Heart left ventricle (tissue), 16 donors: ENCODE data around the gene IQSEC1. TPM values are rescaled to one million over a fixed set of nuclear protein-coding genes. Genes with fewer than 3 reads are reported as not detected.

Source experiments
- ATAC-seq, 4 donors: fragments of 200-7000 bp; cut with Tn5 transposase; one replicate each; pipeline ENCODE4 v1.9.1; 2020 to 2022; ENCODE audit warnings: moderate library complexity in 4 of 4, mild to moderate bottlenecking in 3 of 4, moderate number of reproducible peaks in 1 of 4
- DNase-seq, 5 donors: peaks; one replicate each; pipeline ENCODE4 v3.0.0-alpha.2; 2020
- H3K27ac ChIP-seq, 12 donors: fragments of 200-600 bp; sonication (generic) in 4 of 12; one replicate each; pipeline versions ENCODE4 v1.5.0 to v1.8.0; 2016 to 2022; ENCODE audit warnings: mild to moderate bottlenecking in 2 of 12
- H3K27me3 ChIP-seq, 9 donors: fragments of 200-600 bp; sonication (generic) in 2 of 9; one replicate each; pipeline versions ENCODE4 v1.5.1 to v1.8.0; 2016 to 2022; ENCODE audit warnings: mild to moderate bottlenecking in 3 of 9
- H3K36me3 ChIP-seq, 9 donors: fragments of 200-600 bp; sonication (generic) in 2 of 9; one replicate each; pipeline versions ENCODE4 v1.5.0 to v1.8.0; 2018 to 2022; ENCODE audit warnings: mild to moderate bottlenecking in 2 of 9
- H3K4me1 ChIP-seq, 12 donors: fragments of 200-600 bp; sonication (generic) in 4 of 12; one replicate each; pipeline versions ENCODE4 v1.5.0 to v1.8.0; 2016 to 2022; ENCODE audit warnings: mild to moderate bottlenecking in 3 of 12
- H3K4me3 ChIP-seq, 12 donors: fragments of 200-600 bp; sonication (generic) in 4 of 12; one replicate each; pipeline versions ENCODE4 v1.5.0 to v1.8.0; 2017 to 2022; ENCODE audit warnings: mild to moderate bottlenecking in 9 of 12, moderate library complexity in 4 of 12
- H3K9me3 ChIP-seq, 12 donors: fragments of 200-600 bp; sonication (generic) in 4 of 12; one replicate each; pipeline versions ENCODE4 v1.5.0 to v1.8.0; 2016 to 2022; ENCODE audit warnings: mild to moderate bottlenecking in 1 of 12
- CTCF ChIP-seq, 12 donors: fragments of 200-600 bp; sonication (generic) in 4 of 12; IDR thresholded peaks; one replicate each; pipeline versions ENCODE4 v1.5.0 to v1.8.0; 2018 to 2022; ENCODE audit warnings: antibody characterized with exemption in 12 of 12, mild to moderate bottlenecking in 5 of 12
- POLR2A ChIP-seq, 2 donors: fragments of 450-650 bp; IDR thresholded peaks; one replicate each; pipeline ENCODE4 v1.6.1; 2017; ENCODE audit warnings: antibody characterized with exemption in 2 of 2, mild to moderate bottlenecking in 2 of 2, moderate library complexity in 2 of 2
- WGBS, 4 donors: extraction: QIAGEN DNeasy Blood & Tissue Kit in 2 of 4; methylation state at CpG; one replicate each; pipeline versions ENCODE4 v1.1.5 to v1.1.7; 2013 to 2018; 5-methylcytosine and 5-hydroxymethylcytosine counted together
- intact Hi-C, 10 donors: fragments of 100-400 bp; cut with DNase I; formaldehyde crosslinking; loops; one replicate each; pipeline versions ENCODE4 v1.11.1 to v1.14.2; 2022
- polyA plus RNA-seq, 2 donors: library from polyadenylated mRNA; stranded (reverse); fragments of 200-250 nt; gene quantifications; one replicate each; pipeline ENCODE4 v1.2.3, GENCODE V29; 2013
- total RNA-seq, 9 donors: library from RNA; depleted of rRNA in 2 of 9; stranded (reverse); fragments of >200 nt in 2 of 9; fragmentation: NEBNext Ultra II Directional in 3 of 9; extraction: Animal tissue kit (Norgen Biotek cat#: 25700) in 3 of 9; gene quantifications; one replicate each; pipeline versions ENCODE4 v1.1.0 to v1.2.4, GENCODE V29; 2016 to 2023
- donor health status: ischemic (EF 13 %, LVEDD 7.1; RV severe dilation, severe dysfunction).
- donor health status: healthy with polysubstance abuse.
- donor health status: DM: no; HTN: yes; CAD: no.
- donor health status: DM: no; HTN: no; CAD: no.
- donor health status: ischemic (EF 25% LVEDD 6.9; RV normal size, moderate dysfunction).
- donor health status: ischemic (EF 25% LVEDD 5.7; RV mildly dilated, moderate dysfunction).
- donor health status: healthy.
- donor health status: DM: yes; HTN: yes; CAD: no.
- donor health status: ischemic (EF 35%, LVEDD 5.7; RV mildly dilated, moderate dysfunction).
- donor health status: nonischemic (EF 11% LVEDD 7.7; RV severe dilation, severe dysfunction).
- donor health status: DM: yes; HTN: yes; CAD: no.
- donor health status: PGD.
- donor health status: ischemic (EF 29% LVEDD 5.4; RV normal size, mild dysfunction).
- donor health status: nonischemic (EF 23%, LVEDD 6.1; RV moderate dilation, normal function).

IQSEC1 gene
- total and polyA plus RNA-seq, 11 donors = 28.8 to 79.1 (median 62.2) TPM

GRCh38 chr3:12901623-12902045, 171.6 kb downstream of the IQSEC1 start:
- peaks cover 0 to 44% (median 22%) of the 10 kb centered on the region in 12 donors for H3K4me1 ChIP-seq
- WGBS, 4 donors = 75 to 79% (median 76%) methylated on average over 6 of the region's 6 CpGs

GRCh38 chr3:12900885-12901411, 172.3 kb downstream of the IQSEC1 start:
- WGBS, 4 donors = 91 to 97% (median 95%) methylated on average over 15 to 22 of the region's 22 CpGs
- Histone ChIP-seq H3K9me3 (no peaks in the 10 kb centered on the region), H3K27ac (no peak overlapping the region), H3K4me1 (peaks cover 0 to 44% (median 20%) of the 10 kb centered on the region in 12 donors), H3K36me3 (peaks cover 0 to 83% (median 68%) of the 10 kb centered on the region in 9 donors), H3K27me3 (no peaks in the 10 kb centered on the region), H3K4me3 (no peak overlapping the region)
- DNase-seq (peak in 3 of 5 donors; percentile 23 to 28 (median 27)), ATAC-seq (no peak)
- TF ChIP-seq POLR2A (IDR thresholded peaks at IDR 0.05) (no peak), CTCF (IDR thresholded peaks at IDR 0.05) (no peak)
- intact Hi-C loops = loop anchor here in 1 of 10 donors (10.0 kb wide), 1 partner anchor 356 kb away; the partner anchor contains the start of gene MKRN2OS

More at GRCh38 chr3:12901623-12902045, 171.6 kb downstream of the IQSEC1 start:
- DNase-seq (peak in 3 of 5 donors; percentile 16 to 22 (median 21)), ATAC-seq (no peak)
- intact Hi-C loops = loop anchor here in 1 of 10 donors (10.0 kb wide), 1 partner anchor 357 kb away; the partner anchor contains the start of gene MKRN2OS
- Histone ChIP-seq H3K27me3 (no peaks in the 10 kb centered on the region), H3K36me3 (peaks cover 0 to 90% (median 75%) of the 10 kb centered on the region in 9 donors), H3K27ac (no peak overlapping the region), H3K9me3 (no peaks in the 10 kb centered on the region), H3K4me3 (no peak overlapping the region)
- TF ChIP-seq POLR2A (IDR thresholded peaks at IDR 0.05) = no peak
- TF ChIP-seq CTCF (IDR thresholded peaks at IDR 0.05) = peak in 1 of 12 donors; percentile 22

- intact Hi-C loops = loop anchor here in 4 of 10 donors (10.0 kb wide), 3 partner anchors 86 to 186 kb away; no protein-coding TSS in a partner anchor
- TF ChIP-seq CTCF (IDR thresholded peaks at IDR 0.05) = no peak
- TF ChIP-seq POLR2A (IDR thresholded peaks at IDR 0.05) = no peak
These were observed 174.1 kb downstream of the IQSEC1 start for GRCh38 chr3:12898965-12899755.

More at GRCh38 chr3:12898965-12899755, 174.1 kb downstream of the IQSEC1 start:
- ATAC-seq (no peak), DNase-seq (peak in 3 of 5 donors; percentile 7 to 54 (median 24))
- H3K36me3 ChIP-seq = peaks cover 0 to 65% (median 50%) of the 10 kb centered on the region in 9 donors
- peaks cover 0 to 44% (median 24%) of the 10 kb centered on the region in 12 donors for H3K4me1 ChIP-seq
- WGBS, 4 donors = 93 to 94% (median 93%) methylated on average over 29 to 40 of the region's 40 CpGs
- H3K27me3 ChIP-seq = no peaks in the 10 kb centered on the region
- no peaks in the 10 kb centered on the region for H3K9me3 ChIP-seq
- H3K27ac ChIP-seq = no peak overlapping the region
- H3K4me3 ChIP-seq = no peak overlapping the region
